Esophagus squamous epithelium (tissue), 4 donors: ENCODE measurements around the gene MTF1.

Experiments used
- POLR2A ChIP-seq, 4 donors: fragments of 450-650 bp; IDR thresholded peaks; one replicate each; pipeline ENCODE4 v1.6.1; 2017; ENCODE audit warnings: antibody characterized with exemption in 4 of 4, mild to moderate bottlenecking in 4 of 4, moderate library complexity in 3 of 4
- TF ChIP-seq, protein P1 (sequence below), 6 experiments: fragments of 450-650 bp in 4 of 6; fragments of 200-600 bp in 2 of 6; sonication (generic) in 2 of 6; IDR thresholded peaks; one replicate each; pipeline ENCODE4 v1.5.1; 2016 to 2019; ENCODE audit warnings: antibody characterized with exemption in 6 of 6, mild to moderate bottlenecking in 4 of 6, moderate library complexity in 4 of 6

DNA sequence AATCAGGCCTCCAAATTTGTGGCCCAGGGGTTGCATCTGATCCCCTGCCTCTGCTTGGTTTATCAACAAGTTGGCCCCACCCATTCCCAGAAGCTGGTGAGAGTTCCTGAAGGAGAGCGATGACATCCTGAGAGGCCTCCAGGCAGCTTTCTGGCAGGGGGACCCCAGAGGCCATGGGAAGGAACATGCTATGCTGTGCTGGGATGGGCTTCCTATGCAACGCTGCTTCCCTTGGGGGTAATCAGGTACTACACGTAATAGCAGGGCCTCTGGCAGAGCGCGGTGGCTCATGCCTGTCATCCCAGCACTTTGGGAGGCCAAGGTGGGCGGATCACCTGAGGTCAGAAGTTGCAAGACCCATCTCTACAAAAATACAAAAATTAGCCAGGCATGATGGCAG lies 8.4 kb upstream of the MTF1 start:
- TF ChIP-seq, protein P1, sequence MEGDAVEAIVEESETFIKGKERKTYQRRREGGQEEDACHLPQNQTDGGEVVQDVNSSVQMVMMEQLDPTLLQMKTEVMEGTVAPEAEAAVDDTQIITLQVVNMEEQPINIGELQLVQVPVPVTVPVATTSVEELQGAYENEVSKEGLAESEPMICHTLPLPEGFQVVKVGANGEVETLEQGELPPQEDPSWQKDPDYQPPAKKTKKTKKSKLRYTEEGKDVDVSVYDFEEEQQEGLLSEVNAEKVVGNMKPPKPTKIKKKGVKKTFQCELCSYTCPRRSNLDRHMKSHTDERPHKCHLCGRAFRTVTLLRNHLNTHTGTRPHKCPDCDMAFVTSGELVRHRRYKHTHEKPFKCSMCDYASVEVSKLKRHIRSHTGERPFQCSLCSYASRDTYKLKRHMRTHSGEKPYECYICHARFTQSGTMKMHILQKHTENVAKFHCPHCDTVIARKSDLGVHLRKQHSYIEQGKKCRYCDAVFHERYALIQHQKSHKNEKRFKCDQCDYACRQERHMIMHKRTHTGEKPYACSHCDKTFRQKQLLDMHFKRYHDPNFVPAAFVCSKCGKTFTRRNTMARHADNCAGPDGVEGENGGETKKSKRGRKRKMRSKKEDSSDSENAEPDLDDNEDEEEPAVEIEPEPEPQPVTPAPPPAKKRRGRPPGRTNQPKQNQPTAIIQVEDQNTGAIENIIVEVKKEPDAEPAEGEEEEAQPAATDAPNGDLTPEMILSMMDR (IDR thresholded peaks at IDR 0.05) = no peak
- no peak for TF ChIP-seq POLR2A (IDR thresholded peaks at IDR 0.05)
